Ascending aorta (tissue), 2 donors: ENCODE results near the gene ADAMTS12. TPM values are rescaled to one million over a fixed set of nuclear protein-coding genes. Genes with fewer than 3 reads are reported as not detected.

Source experiments
- DNase-seq, 2 donors: peaks; one replicate each; pipeline ENCODE4 v3.0.0-alpha.2; 2019; ENCODE audit warnings: low spot score in 2 of 2
- H3K27ac ChIP-seq, 2 donors: fragments of 200-600 bp; sonication (generic); one replicate each; pipeline ENCODE4 v1.5.1; 2016 to 2017; ENCODE audit warnings: mild to moderate bottlenecking in 1 of 2
- H3K27me3 ChIP-seq: fragments of 200-600 bp; sonication (generic); one replicate; pipeline ENCODE4 v1.5.1; 2017
- H3K36me3 ChIP-seq, 2 donors: fragments of 200-600 bp; sonication (generic); one replicate each; pipeline ENCODE4 v1.5.1; 2016
- H3K4me1 ChIP-seq, 2 donors: fragments of 200-600 bp; sonication (generic); one replicate each; pipeline ENCODE4 v1.5.1; 2016 to 2017; ENCODE audit warnings: mild to moderate bottlenecking in 1 of 2
- H3K4me3 ChIP-seq, 2 donors: fragments of 200-600 bp; sonication (generic); one replicate each; pipeline ENCODE4 v1.5.1; 2016 to 2017; ENCODE audit warnings: mild to moderate bottlenecking in 1 of 2
- H3K9me3 ChIP-seq, 2 donors: fragments of 200-600 bp; sonication (generic); one replicate each; pipeline ENCODE4 v1.5.1; 2016
- intact Hi-C: fragments of 100-400 bp; cut with DNase I; formaldehyde crosslinking; loops from one replicate; pipeline ENCODE4 v1.15.1; 2023
- total RNA-seq: library from RNA; depleted of rRNA; stranded (reverse); fragments of >200 nt; gene quantifications from one replicate; pipeline ENCODE4 v1.1.0, GENCODE V29; 2016
- TF ChIP-seq, protein P1 (sequence below), 3 experiments: fragments of 200-600 bp in 2 of 3; fragments of 450-650 bp in 1 of 3; sonication (generic) in 2 of 3; IDR thresholded peaks; one replicate each; pipeline ENCODE4 v1.5.1; 2016 to 2019; ENCODE audit warnings: antibody characterized with exemption in 3 of 3, mild to moderate bottlenecking in 1 of 3, moderate library complexity in 1 of 3

ADAMTS12 gene
- total RNA-seq, 1 donor from 2014 or later, result 1.4 TPM

DNA sequence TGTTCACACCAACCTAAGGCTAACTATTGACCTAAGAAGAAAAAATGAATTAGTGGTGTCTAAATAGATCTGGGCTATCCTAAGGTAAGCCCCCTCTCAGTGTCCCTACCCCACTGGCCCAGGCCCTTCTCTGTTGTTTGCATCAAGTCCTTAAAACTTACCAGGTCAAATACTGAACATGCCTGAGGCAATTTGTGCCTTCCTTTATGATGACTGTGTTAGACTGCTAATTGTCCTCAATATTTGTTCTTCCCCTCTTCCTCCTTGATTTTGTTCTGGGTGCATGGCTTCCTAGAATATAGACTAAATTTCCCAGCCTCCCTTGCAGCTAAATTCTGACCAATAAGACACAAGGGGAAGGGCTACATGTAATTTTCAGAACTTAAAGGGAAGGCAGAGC is 199.9 kb downstream of the ADAMTS12 start:
- Histone ChIP-seq H3K27ac (no peak overlapping the region), H3K27me3 (no peaks in the 10 kb centered on the region), H3K4me3 (no peak overlapping the region), H3K4me1 (no peaks in the 10 kb centered on the region), H3K36me3 (no peaks in the 10 kb centered on the region), H3K9me3 (no peaks in the 10 kb centered on the region)
- TF ChIP-seq, protein P1, sequence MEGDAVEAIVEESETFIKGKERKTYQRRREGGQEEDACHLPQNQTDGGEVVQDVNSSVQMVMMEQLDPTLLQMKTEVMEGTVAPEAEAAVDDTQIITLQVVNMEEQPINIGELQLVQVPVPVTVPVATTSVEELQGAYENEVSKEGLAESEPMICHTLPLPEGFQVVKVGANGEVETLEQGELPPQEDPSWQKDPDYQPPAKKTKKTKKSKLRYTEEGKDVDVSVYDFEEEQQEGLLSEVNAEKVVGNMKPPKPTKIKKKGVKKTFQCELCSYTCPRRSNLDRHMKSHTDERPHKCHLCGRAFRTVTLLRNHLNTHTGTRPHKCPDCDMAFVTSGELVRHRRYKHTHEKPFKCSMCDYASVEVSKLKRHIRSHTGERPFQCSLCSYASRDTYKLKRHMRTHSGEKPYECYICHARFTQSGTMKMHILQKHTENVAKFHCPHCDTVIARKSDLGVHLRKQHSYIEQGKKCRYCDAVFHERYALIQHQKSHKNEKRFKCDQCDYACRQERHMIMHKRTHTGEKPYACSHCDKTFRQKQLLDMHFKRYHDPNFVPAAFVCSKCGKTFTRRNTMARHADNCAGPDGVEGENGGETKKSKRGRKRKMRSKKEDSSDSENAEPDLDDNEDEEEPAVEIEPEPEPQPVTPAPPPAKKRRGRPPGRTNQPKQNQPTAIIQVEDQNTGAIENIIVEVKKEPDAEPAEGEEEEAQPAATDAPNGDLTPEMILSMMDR (IDR thresholded peaks at IDR 0.05), result no peak
- no peak for DNase-seq
- intact Hi-C loops, result no loop called here

DNA sequence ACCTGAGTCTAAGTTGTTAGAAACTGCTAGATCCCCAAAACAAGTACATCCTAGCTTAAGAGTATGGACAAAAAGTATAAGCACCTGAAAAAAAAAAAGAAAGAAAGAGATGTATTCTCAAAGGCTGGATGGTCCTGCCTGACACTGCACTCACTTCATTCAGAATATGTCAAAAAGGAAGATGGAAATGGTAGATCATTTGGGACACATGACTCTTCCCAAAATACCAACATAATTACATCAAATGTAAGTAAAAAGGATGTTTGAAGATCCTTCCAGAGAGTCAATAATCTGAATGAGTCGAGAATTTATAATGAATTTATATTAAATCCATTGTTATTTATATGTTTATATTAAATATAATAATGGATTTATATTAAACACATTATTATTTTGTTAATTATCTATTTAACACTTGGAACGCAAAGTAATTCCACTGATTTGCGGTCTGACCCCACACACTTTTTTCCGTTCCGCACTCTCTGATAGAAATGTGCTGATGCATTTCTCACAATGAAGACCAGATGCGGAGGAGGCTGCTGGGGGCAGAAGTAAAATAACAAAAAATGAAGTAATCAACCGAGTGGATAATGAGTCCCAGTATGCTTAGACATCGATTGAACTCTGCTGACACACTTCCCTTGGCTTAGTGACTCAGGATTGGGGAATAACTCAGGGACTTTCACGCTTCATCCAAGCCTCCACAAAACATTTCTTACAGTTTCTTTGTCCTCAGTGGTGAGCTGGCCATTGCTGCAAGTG is 201.2 kb downstream of the ADAMTS12 start:
- no peak overlapping the region for H3K27ac ChIP-seq
- no peaks in the 10 kb centered on the region for H3K27me3 ChIP-seq
- H3K4me3 ChIP-seq, result no peak overlapping the region
- no peaks in the 10 kb centered on the region for H3K36me3 ChIP-seq
- no peak for DNase-seq
- H3K9me3 ChIP-seq, result no peaks in the 10 kb centered on the region
- TF ChIP-seq, protein P1 (IDR thresholded peaks at IDR 0.05), result no peak
- intact Hi-C loops, result no loop called here
- H3K4me1 ChIP-seq, result no peaks in the 10 kb centered on the region

DNA sequence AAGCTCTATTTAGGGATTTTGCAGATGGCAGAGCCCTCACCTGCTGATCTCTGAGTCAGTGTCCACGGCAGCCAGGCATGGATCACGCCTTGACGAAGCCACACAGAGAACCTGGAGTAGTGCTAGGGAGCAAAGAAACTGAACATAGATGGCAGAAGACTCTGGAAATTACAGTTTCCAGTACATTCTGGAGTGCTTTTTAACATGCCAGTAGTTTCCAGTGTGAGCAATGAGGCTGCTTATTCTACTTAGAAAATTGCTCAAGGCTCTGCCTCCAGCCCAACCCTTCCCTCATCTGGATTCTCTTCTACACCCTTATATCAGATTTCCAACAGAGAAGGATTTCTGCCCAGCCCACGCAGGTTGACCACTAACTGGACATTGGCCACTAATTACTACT is 203.3 kb downstream of the ADAMTS12 start:
- TF ChIP-seq, protein P1 (IDR thresholded peaks at IDR 0.05), result no peak
- no peak overlapping the region for H3K27ac ChIP-seq
- no peak overlapping the region for H3K4me3 ChIP-seq
- intact Hi-C loops, result no loop called here
- no peaks in the 10 kb centered on the region for H3K36me3 ChIP-seq
- H3K4me1 ChIP-seq, result no peaks in the 10 kb centered on the region
- no peak for DNase-seq
- no peaks in the 10 kb centered on the region for H3K9me3 ChIP-seq
- H3K27me3 ChIP-seq, result no peaks in the 10 kb centered on the region

DNA sequence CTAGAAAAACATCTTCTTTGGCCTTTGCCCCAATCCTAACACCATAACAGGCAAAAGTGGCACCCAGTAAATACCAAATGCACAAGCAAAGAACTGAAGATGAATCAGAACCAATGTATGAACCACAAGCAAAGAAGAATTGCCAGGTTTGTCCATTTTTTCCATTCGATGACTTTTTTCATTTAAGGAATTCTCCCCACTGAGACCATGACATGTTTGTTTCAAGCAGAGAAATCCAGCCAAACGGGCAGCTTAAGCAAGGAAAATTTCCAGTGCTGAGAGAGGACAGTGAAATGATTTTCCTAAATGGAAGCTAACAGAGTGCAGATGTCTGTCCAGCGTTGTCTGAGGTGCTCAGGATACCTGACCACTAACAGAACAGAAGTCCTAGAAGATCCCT is 203.7 kb downstream of the ADAMTS12 start:
- no peaks in the 10 kb centered on the region for H3K4me1 ChIP-seq
- intact Hi-C loops, result no loop called here
- no peak for DNase-seq

DNA sequence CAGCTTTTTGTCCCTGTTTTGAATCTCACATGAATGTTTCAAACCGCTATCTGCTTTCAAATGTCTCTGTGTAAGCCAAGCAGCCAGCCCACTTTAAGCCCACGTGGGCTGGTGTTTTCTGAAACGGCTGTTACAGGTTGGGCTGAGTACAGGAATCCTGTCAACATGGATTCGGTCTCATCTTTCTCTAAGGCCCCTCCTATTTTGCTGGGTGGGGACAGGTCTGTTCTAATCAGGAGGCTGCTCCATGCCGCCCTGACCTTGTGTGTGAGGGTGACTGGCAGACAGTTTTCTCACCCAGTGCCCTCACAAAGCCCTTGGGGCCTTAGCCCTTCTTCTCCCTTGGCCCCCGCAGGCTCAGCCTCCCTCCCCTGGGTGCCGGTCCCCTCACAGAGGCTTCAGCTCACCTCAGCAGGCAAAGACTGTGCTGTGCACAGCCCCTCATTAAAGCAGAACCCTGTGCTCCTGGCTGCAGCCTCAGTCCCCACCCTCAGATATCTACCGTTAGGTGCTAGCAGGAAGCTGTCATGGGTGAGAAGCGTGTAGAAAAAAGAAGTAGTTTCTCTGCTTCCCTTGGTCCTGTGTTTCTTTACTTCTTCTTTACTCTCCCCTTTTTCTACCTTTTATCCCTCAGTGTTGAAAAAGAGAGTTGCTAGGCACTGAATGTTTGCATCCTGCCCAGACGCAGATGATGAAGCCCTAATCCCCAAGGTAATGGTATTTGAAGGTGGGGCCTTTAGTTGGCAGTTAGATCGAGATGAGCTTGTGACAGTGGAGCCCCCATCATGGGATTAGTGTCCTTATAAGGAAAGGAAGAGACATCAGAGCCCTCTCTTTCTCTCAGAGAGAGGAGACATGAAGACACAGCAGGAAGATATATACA is 205.7 kb downstream of the ADAMTS12 start:
- Histone ChIP-seq H3K27me3 (no peaks in the 10 kb centered on the region), H3K4me3 (no peak overlapping the region), H3K4me1 (no peaks in the 10 kb centered on the region), H3K36me3 (no peaks in the 10 kb centered on the region), H3K9me3 (no peaks in the 10 kb centered on the region), H3K27ac (no peak overlapping the region)
- DNase-seq, result no peak
- intact Hi-C loops, result no loop called here
- TF ChIP-seq, protein P1 (IDR thresholded peaks at IDR 0.05), result no peak

More for the DNA sequence above, 203.7 kb downstream of the ADAMTS12 start:
- Histone ChIP-seq H3K27ac (no peak overlapping the region), H3K4me3 (no peak overlapping the region), H3K9me3 (no peaks in the 10 kb centered on the region), H3K27me3 (no peaks in the 10 kb centered on the region), H3K36me3 (no peaks in the 10 kb centered on the region)
- TF ChIP-seq, protein P1 (IDR thresholded peaks at IDR 0.05), result no peak
